GM19452 (cell line): ENCODE measurements around the gene CEACAM8.
"Not testable (repeated sequence)": the region's sequence is repeated elsewhere in the genome, so short reads cannot be mapped to it uniquely, and the experiment has no call there.

Source experiments
- ATAC-seq: cut with Tn5 transposase; IDR thresholded peaks from one replicate; pipeline ENCODE4 v1.9.1; 2021; ENCODE audit not compliant: unreplicated experiment

Gene CEACAM8

DNA sequence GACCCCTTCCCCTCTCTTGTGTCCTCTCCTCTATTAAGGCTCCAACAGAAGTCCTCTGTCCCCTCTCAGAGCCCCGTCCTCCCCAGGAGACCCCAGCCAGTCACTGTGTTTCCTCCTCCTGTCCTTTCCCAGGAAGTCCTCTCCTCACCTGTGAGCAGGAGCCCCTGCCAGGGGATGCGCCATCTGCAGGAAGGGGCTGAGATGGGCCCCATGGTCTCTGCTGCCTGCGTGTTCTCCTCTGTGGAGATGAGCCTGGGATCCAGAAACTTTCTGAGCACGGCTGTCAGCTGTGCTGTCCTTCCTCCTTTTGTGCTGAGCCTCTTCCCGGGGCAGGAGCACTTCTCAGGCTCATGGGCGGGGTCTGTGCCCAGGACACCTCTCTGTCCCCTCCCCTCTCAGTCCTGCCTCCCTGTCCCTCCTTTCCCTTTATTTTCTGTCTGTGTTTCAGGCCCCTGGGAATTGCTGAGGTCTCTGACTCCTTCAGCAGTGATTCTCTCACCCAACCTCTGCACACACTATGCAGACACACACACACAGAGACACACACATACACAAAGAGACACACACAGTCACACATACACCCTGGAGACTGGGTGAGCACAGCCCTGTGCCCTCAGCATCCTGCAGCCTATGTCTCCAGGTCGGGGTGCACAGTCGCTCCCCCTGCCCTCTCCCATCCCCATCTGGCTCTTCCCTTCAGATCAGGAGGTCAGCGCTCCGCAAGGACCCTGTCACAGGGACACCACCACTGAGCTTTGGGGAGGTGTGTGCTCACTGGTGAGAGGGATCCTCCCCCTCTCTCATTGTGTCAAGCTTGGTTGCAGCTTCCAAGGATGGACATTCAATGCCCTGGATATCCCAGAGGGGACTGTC is at the start of gene CEACAM8:
Gene CEACAM8 (minus strand): TSS at position 308 of the 873 bp plus-strand sequence. CDS start 96 bp downstream, at position 212.
- no peak for ATAC-seq

GRCh38 chr19:42639324-42640092 is 44.8 kb upstream of the CEACAM8 start:
- ATAC-seq: not testable (repeated sequence)

DNA sequence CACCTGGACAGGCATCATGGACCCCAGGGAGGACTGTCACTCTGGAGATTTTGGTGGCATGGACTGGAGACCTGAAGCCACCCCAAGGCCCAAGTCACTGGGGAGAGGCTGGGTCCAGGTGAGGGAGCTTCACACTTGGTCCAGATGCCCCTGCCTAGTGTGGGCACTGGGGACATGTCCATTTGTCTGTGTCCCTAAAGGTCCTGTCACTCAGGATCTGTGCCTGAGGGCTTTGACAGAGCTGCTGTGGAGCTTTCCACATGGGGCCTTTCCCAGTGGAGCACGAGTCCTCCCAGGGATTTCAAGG is 40.5 kb upstream of the CEACAM8 start:
- ATAC-seq: no peak

DNA sequence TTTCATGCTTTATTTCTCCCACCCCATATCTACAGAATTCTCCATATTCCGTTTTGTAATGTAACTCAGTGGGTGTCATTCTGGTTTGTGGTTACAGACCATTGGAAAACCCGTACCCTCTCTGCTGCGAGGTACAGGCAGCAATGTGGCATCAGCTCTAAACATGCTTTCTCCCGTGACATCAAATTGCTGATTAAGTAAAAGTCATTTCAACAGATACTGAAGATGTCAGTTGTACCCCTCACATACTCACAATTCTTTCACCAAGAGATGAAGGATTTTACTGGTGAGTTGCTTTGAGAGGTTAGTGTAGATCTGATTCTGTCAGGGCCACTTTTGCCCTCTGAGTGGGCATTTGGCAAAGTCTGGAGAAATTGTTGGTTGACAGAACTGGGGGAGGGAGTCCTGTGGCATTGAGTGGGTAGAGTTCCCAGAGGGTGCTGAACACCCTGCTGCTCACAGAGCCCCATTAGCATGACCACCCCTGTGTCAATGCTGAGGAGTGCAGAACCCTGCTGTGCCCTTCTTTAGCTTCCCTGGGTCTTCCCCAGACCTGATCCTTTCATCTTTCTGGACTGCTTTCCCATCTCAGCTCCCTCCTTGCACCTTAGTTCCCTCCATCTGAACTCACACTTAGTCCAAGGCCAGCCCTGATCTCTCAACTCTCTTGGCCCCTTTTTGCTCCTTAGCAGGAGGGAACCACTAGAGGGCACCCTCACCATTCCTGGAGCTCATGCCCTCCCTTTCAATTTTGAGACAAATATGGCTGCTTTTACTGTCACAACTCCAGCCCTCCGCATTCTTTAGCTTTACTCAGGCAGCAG is 39.9 kb upstream of the CEACAM8 start:
- no peak for ATAC-seq

DNA sequence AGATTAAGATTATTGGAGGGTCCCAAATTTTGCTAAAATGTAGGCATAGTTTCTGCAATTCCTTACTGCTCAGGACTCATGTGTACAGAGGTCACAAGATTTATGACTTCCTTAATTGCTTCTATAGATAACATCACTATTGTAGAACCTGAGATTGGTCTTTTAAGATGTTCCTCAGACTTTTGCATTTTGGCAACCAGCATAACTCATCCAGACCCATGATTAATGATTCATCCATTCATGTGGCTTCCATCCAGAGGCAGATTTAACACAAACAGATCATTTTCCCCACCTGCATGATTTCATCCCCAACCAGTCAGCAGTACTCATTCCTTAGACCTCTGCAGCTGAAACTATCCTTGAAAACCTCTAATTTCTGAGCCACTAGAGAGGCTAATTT is 34.5 kb upstream of the CEACAM8 start:
- ATAC-seq: no peak

GRCh38 chr19:42628411-42629140 is 33.9 kb upstream of the CEACAM8 start:
- ATAC-seq: no peak

DNA sequence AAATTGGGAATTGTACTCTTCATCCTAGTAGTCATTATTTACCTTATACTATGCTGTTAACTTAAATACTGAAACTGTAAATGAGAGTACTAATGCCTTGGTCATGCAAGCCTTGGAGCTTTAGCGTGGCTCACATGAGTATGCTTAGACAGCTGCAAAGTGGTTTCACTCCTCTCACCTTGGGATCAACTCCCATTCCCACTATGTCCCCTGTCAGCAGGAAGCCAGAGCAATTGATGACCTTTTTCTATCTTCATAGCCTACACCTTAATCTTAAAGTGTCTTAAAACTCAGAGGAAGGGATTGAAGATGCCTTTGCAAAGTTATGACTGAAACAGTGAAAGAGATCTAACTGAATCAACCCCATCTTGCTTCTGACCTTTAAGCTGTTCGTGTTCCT is 33.2 kb upstream of the CEACAM8 start:
- no peak for ATAC-seq

GRCh38 chr19:42626181-42626580 is 31.5 kb upstream of the CEACAM8 start:
- no peak for ATAC-seq

DNA sequence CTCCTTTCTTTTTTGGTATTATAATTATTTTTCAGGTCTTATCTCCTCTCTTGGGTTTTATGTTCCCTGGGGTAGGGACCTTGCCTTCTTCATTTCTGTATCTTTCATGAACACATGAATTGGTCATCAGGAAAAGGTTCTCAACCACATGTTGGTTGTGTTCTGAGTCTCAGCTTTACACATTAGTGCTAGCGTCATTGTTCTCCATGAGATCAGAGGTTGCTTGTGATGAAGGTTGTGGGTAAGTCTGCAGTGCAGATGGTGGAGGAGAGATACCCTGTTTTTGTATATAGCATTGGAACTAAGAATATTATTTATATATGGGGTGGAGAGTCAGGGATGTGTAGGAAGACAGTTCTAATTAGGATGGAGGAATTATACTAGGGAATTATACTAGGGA is 24.5 kb upstream of the CEACAM8 start:
- no peak for ATAC-seq

DNA sequence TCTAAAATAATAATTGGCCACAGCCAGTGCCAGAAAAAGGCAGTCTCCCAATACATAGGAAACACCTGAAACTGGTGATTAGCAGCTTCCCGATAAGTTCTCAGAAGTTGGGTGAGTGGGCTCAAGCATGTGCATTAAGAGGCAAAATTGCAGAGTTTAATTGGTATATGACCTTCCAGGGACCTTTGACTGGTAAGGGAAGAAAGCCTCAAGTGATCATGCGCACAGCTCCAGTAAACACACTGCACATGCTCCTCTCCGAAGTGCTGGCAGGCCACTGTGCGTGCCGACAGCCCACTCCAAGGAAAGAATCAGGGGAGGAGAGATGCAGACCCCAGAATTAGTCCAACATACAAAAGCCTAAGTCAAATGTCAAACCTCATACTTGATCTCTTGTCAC is 18.9 kb upstream of the CEACAM8 start:
- ATAC-seq: no peak

DNA sequence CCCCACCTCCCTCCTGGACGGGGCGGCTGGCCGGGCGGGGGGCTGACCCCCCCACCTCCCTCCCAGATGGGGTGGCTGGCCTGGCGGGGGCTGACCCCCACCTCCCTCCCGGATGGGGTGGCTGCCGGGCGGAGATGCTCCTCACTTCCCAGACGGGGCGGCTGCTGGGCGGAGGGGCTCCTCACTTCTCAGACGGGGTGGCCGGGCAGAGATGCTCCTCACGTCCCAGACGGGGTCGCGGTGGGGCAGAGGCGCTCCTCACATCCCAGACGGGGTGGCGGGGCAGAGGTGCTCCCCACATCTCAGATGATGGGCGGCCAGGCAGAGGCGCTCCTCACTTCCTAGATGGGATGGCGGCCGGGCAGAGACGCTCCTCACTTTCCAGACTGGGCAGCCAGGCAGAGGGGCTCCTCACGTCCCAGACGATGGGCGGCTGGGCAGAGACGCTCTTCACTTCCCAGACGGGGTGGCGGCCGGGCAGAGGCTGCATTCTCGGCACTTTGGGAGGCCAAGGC is 15.7 kb upstream of the CEACAM8 start:
- ATAC-seq: not testable (repeated sequence)

DNA sequence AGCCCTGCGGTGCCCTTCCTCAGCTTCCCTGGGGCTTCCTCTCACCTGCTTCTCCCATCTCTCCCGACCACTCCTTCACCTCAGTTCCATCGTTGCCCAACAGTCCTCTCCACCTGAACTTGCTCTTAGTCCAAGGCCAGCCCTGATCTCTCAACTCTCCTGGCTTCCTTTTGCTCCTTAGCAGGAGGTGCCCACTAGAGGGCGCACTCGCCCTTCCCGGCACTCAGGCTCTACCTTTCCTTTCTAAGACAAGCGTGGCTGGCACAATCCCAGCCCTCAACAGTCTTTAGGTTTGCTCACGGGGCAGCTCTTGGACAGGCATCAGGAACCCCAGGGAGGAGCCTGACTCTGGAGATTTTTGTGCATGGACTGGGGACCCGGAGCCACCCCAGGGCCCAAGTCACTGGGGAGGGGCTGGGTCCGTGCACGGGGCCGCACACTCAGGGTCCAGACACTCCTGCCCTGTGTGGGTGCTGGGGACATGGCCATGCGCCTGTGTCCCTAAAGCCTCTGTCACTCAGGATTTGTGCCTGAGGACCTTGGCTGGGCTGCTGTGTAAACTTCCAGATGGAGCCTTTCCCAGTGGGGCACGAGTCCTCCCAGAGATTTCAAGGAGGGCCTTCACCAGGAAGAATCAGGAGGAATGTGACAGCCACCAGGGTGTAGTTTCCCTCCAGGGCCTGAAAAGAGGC is 12.1 kb upstream of the CEACAM8 start:
- no peak for ATAC-seq

DNA sequence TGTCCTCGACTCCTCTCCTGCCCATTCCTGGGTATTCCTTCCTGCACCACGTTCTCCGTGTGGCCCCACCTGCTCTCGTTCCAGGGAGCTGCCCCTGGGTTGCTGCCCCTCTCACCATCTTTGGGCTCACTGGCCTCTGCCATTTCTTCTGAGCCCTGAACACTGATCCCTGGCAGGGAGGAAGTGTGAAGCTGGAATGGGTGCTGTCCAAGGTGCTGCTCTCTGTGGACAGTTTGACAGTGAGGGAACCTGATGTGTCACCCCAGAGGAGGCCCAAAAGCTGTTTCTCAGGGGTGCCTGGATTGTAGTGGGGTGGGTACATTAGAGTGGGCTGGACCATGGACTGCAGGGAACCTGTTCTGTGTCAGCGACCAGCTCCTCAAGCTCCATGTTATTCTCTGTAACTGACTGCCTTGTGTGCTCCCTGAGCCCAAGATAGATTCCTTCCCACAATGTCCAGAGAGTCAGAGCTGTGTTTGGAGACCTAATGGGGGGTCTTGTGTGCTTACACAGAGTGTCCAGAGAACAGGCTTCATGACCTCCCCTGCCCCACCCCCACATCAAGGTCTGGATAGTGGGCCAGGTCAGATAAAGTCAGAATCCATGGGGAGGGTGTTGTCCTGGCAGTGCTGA is 7.2 kb upstream of the CEACAM8 start:
- no peak for ATAC-seq

DNA sequence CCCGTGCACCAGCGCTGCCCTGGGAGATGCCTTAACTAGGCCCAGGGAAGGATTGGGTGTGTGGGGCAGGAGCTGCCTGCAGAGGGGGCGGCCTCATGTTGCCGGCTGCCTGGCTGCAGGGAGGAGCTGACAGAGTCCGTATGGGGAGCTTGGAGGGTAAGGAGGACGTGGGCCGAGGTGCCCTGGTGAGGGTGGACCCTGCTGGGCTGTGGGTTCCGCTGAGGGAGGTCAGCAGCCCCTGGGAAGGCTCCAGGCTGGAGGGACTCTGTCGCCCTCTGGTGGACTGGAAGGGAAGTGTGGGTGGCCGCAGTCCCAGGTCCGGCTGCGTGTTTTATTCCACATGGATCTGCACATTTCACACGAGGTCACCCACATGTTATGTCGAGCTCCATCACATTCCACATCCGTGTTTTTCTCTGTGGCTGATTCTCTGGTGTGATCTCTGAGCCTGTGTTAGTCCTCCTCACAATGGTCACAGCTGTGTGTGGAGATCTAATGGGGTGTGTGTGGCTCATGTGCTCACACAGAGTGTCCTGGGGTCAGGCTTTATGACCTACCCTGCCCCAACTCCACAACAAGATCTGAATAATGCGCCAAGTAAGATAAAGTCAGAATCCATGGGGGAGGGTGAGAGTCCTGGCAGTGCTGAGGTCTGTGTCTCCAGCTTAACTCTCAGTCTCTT is 1.8 kb upstream of the CEACAM8 start:
- ATAC-seq: no peak

DNA sequence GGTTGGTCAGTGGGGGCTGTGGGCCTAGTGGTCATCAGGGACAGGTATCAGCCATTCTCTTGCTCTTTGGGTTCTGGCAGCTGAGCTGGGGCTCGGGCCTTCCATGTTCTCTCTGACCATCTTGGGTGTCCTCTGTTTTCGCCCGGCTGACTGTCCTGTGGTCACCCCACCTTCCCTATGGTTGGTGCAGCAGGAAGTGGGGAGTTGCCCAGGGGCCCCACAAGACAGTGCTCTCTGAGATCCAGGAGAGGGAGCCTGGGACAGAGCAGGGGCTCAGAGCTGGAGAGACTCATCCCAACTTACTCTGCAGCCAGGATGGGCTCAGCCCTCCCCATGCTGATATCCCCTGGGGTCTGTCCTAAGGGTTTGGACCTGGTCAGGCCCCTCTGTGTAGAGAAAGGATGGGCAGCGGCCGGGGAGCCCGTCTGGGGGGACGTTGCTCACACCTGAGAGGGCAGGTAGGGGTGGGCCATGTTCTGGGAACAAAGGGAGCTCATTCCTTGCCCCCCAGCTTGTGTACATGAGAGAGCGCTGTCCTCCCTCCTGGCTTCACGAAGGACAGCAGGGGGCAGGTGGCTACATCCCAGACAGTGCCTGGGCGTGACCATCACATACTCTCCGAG is 937 bp upstream of the CEACAM8 start:
- ATAC-seq: no peak

GRCh38 chr19:42589792-42590191 is 4.9 kb downstream of the CEACAM8 start:
- ATAC-seq: no peak

DNA sequence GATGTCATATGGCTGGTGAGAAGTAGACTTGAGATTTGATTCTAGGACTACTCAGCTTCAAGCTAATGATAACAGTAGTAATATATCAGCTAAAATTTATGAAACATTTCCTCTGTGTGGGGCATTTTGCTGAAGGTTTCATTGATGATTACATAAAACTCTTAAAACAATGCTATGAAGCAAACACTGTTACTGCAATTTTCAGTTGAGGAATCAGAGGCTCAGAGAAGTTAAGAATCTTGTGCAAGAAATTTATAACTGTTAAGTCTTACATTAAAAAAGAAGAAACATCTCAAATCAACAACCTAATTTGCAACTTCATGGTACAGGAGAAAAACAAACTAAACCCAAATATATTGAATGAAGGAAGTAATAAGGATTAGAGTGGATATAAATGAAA is 10.3 kb downstream of the CEACAM8 start:
- ATAC-seq: no peak

DNA sequence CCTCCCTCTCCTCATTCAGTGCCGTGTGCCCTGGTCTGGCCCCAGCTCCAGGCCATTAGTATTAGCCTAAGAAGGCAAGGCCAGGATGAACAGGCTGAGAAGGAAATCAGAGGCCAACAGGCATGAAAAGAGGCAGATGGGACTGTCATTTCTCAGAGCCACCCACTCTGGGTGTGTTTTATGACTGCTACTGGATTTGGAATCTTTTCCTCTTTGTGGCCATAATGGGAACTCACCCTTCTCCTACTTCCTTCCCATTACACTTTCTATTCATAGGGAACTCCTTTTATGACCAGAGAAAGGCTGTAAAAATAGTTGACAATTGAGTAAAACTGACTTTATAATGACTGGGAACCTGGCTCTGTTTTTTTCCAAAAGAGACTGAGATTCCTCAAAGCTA is 17.7 kb downstream of the CEACAM8 start:
- no peak for ATAC-seq

DNA sequence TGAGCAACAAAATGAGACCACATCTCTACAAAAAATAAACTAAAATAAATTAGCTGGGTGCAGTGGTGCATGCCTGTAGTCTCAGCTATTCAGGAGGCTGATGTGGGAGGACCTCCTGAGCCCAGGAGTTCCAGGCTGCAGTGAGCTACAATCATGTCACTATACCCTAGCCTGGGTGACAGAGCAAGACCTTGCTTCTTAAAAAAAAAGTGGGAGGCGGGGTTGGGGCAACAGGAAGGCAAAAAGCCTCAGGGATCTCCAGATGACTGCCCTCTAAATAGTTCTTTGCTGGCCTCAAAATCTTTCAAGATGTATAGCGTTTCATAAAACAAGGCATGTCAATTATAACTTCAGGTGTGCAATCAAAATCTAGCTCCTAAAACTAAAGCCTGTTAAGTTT is 18.5 kb downstream of the CEACAM8 start:
- ATAC-seq: no peak
